Effector CD4-positive, alpha-beta T cell (primary cell): ENCODE measurements around the gene CDH16.
A peak's percentile ranks its signal among the peaks of the same experiment; 100 is the strongest.
"Not testable (repeated sequence)": the region's sequence is repeated elsewhere in the genome, so short reads cannot be mapped to it uniquely, and the experiment has no call there.

Experiments
- DNase-seq: peaks from one replicate; pipeline ENCODE4 v3.0.0-alpha.2; 2020

CDH16 gene

DNA sequence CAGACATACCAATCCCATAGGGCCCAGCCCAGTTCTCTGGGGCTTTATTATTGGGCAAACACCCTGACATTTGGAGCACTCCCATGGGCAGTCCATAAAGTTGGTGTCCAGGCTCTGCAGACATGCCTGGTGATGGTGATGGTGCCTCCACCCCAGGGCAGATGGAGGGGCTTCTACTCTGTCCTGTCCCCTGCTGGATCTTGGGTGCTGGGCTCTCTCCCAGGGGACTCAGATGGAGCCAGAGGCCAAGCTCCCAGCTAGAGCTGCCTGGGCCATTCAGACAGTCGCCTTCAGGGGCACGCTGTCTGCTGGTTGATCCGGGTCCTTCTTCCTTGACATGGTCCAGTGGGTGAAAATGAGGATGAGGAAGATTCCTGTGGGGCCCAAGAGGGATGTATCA lies 10.6 kb downstream of the CDH16 start:
- no peak for DNase-seq

DNA sequence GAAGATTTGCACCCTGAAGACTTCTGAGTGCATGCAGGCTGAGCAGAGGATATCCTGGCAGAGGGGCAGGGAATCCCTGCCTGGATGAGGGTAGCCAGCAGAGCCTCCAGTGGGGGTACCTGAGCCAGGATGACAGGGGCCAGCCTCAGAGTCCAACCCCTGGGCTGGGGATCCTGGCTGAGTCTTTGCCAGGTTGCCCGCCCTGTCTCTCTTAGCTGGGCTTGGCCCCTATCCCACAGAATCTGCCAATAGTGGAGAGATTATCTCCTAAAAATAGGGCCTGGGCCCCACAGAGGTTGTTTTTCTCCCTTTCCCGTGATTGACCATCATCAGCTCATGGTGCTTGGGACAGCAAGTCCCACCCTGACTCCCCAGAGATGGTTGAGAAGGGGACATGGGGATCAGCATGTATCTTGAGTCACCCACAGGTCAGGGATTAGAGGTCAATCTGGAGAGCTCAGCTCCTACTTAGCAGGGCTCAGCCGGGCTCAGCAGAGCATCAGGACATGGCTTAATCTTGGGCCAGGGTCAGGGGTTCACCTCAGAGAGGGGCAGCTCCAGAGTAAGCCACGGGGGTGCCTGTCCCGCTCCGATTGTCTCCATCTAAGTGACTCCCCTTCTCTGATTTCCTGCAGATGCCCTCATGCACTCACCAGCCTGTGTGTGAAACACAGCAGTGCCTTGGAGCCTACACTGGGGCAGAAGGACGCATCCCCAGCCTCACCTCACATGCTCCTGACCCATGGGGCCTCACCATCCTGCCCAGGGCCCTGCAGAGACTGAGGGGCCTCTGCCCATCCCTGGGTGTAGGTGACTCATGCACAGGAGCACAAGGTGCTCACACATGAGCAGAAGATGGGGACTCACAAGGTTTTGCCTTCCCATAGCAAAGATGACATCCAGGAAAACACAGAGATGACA lies 11.5 kb downstream of the CDH16 start:
- DNase-seq, result no peak

DNA sequence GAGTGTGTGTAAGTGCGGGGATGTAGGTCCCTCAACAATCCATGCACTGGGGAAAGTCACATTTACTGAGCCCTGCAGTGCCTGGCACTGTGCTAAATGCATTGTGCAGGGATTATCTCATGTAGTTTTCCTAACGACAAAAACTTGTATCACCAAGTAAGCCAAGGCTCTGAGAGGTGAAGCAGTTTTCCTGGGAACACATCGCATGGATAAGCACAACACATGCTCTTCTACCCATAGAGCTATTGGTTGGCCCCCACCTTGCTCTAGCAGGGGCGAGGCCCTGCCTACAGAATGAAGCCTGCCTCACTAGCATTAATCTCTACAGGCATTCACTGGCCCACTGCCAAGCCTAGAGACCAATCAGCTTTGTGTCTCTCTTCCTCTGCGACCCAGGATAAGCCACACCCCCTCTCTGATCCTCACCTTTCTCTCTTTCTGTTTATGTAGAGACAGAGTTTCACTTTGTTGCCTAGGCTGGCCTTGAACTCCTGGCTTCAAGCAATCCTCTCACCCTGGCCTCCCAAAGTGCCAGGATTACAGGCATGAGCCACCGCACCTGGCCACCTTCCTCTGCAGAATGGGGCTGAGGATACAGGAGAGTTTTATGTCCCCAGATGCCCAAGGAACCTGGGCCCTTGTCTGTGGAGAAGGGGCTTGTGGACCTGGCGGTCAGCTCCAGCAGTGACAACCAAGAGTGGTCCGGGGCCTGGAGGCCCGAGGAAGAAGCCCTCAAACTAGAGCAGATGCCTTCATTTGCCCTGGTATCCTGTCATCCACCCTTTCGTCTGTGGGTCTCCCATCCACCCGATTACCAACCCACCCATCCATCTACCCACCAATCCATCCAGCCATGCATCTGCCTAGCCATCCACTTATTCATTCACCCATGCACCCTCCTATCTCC lies 12.8 kb downstream of the CDH16 start:
- DNase-seq, result no peak

DNA sequence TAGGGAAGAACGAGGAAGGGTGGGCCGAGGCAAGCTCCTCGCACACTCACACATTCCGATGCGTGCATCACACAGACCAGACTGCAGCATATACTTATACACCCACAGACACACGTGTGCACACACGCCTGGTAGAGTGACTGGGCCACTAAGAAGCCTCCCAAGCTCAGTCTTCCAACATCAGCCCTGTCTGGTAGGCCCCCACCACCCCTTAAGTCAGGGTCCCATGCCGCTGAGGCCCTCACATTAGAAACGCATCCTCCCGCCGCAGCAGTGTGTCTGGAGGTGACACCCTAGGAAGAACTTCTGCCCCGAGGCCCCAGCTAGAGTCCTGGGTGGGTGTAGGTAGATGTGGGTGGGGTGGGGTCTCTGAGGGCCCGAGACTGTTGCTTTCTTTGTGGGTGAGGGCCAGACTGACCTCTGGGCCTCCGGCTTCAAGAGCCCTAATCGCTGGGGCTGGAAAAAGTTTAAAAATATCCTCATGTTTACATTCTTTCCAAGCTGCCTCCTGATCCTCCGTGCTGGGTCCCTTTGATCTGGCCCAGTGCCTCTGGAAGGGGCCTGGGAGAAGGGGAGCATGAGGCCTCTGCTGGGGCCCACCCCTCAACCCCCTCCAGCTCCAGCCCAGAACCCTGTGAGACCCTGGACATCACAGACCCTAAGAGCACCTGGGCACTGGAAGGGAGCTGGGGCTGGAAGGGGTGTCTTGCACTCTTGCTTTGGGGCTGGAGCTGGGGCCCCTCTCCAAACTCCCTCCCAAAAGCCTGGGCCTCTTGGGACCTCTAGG lies 13.6 kb downstream of the CDH16 start:
- no peak for DNase-seq

DNA sequence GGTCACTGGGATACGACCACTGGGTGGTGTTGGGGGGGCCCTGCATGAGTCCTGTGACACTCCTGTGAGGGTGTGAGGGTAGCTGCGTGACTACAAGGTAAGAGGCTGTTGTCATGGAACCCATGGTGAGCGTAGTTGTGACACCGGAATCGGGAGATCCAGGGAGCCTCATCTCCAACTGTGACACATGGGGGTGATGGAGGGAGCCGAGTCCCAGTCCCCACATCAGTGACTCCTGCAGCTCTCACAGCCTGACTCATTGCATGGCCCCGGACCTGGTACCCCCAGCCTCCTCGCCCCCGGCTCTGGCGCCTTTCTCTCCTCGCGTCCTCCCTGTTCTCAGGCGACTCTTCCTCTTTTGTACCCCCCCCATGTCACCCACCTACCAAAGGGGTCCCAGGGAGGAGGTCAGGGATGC lies 14.2 kb downstream of the CDH16 start:
- no peak for DNase-seq

DNA sequence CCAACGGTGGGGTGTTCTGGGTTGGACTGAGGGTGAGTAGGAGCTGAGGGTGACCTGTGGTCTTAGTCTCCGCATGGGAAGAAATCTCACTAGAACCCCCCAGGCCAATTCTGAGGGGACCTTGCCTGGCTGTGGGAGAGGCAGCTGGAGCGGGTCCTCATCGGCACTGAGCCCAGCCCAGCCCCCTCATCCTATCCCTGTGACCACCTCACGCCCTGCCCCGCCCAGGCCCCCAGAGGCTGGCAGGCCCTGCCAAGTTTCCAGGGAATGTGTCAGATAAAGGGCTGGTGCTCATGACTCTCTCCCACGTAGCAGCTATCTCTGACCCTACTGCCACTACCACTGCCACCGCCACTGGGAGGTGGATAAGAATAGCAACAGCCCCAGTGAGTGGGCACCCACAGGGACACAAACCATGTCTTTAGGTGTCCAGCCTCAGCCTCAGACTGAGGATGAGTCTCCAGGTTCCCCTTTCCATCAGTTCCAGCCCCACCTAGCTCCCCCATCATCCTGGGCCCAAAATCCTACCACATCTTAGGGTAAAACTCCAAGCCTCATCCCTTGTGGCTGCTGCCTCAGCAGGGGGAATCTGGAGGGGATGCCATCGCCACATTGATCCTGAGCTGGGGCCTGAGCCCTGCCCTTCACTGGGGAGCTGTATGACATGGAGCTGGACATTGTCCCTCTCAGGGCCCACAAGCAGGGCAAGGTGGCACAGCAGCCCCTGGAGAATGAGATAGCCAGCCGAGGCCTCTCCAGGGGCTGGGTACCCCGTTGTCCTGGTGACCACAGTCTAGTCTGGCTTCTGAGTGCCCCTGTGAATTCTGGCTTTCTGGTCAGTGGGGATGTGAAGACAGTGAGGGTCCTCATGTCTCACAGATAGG lies 14.9 kb downstream of the CDH16 start:
- no peak for DNase-seq

DNA sequence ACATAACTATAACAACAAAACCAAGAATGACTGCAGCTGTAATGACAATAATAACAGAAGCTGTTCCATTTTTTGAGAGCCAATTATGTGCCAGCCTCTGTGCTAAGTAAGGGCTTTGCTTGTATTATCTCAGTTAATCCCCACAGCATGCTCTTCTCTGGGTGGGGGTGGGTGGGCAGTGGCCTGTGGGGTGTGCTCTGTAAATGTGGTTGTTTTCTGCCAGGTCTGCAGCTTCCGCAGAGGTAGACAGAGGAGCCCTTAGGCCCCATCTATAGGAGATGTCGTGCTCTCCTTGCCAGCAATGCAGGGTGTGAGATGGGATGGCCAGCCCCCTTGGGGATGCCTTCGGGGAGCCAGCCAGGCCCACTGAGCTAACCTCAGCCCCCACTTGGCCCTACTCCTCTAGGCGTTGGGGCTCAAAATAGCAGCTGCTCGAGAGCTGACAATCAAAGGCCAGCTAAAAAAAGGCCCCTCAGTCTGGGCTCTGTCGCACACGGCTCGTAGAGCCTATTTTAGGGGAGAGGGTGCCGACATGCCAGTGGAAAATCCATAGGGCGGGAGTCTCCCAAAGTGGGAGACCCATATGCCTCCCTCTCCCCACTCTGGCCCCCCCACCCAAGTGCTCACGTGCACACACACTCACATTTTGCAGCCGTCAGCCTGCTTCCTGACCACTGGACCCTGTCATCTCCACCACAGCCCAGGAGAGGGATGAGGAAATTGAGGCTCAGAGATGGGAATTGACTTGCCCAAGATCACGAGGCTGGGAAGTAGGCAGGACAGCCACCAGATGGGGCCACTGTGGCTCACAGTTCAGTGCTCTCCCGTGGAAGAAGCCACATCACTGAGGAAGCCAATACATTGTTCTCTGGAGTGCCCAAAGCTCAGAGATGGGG lies 15.8 kb downstream of the CDH16 start:
- no peak for DNase-seq

DNA sequence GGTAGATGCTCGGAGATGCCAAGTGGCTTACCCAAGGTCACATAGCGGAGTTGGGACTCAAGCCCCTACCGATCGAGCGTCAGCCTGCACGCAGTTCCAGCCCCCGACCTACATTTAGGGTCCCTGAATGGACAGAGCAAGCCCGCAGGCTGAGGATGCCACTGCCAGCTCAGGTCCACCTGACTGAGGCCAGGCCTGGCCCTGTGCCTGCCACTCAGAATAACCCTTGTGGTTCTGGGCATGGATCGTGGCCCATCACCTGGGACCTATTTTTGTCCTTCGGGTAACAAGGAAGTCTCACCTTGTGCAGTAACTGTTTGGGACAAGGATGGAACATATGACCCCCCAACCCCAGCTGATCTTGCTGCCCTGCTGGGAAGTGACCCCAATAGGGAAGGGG lies 17.1 kb downstream of the CDH16 start:
- no peak for DNase-seq

DNA sequence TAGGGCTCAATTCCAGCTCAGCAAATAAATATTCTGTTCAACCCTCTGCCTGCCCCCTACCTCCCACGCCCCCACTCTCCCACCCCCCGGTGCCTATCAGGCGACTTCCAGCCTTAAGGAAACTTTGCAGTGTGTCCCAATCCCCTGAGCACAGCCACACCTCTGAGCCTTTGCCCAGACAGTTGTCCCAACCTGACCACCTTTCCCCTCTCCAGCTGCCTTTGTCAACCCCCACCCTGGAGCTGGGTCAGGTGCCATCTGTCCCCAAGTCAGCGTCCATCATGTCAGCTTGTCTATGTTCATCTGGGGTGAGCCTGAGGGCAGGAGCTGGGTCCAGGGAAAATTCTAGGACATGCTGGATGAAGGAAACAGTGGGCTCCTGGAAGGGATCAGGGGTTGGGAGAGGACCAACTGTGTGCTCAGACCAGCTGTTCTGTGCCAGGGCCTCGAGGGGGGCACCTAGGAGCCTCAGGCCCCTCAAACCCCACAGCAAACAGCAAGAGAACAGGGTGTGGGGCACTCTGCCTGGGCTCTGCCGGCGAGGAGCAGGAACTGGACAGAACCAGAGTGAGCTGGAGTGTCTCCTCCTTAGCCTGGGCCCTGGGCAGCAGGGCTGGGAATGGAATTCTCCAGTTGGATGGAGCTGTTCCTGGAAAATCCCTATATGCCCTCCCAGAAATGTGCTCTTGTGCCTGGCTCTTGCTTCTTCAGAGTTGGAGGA lies 17.8 kb downstream of the CDH16 start:
- no peak for DNase-seq

DNA sequence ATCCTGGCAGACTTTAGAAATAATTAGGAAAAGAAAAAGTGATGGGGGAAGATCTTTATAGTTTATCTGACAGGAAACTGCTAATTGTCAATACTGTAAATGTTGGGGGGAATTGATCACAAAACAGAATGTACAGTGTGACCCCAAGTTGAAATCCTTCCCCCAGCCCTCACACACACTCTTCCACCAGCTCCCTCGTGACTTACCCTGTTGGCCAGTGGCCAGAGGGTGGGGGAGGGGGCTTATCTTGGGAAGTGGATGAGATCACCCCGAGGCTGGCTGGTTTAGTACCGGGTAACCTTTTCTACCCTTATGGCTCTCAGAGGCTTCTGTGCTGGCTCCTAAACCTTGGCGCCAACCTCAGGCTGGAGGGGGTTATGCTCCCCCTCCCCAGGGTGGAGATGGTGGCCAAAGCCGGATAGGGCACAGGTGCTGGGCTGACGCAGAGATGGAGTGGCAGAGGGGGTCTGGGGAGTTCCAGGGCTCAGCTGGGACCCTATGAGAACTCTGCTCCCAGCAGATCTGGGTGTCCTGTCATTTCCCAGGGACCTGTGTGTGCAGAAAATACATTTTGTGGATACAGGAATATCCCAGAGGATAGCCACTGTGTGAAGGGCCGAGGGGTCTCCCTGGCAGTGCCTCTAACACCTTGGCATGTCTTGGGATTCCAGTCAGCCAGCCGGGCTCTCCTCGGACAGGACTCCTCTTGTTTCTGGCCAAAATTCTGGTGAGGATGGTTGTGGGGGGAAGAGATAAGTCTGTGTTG lies 18.6 kb downstream of the CDH16 start:
- no peak for DNase-seq

DNA sequence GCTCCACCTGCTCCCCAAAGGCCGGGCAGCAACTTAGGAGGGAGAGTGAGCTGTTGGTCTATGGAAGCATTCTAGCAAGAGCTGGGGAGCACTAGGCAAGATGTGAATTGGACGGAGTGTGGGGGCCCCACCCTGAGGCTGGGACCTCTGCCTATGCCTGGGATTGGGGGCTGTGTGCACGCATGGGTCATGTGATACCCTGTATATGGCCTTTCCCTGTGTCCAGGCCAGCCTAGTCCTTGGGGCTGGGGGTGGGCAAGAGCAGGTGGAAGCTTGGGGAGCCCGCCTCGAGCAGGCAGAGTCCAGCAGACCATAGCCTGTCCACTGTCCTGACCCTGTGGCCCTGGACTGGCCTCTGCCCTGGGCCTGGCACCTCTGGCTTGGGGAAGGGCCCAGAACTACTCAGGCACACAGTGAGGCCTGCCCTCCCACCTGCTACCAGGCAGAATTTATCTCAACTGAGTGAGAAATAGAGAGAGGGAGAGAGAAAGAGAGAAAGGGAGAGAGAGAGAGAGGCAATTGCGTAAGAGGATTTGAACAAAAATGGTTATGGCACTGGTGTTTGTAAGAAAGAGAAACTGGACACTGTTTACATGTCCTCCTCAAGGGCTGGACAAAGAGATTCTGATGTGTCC lies 19.3 kb downstream of the CDH16 start:
- no peak for DNase-seq

DNA sequence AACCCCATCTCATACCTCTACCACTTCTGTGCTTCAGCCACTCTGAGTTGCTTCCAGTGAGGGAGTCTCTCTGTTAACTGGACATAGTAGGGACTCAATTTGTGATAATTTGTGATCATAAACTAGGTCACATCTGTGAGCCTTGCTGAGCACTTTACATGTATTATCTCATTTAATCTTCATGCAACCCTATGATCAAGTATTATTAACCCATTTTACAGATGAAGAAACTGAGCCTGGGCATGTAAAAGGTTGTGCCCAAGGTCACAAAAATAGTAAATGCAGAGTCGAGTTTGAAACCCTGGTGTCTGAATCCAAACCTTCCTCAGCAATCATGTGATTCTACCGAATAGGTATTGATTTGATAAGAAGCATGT lies 19.8 kb downstream of the CDH16 start:
- no peak for DNase-seq

DNA sequence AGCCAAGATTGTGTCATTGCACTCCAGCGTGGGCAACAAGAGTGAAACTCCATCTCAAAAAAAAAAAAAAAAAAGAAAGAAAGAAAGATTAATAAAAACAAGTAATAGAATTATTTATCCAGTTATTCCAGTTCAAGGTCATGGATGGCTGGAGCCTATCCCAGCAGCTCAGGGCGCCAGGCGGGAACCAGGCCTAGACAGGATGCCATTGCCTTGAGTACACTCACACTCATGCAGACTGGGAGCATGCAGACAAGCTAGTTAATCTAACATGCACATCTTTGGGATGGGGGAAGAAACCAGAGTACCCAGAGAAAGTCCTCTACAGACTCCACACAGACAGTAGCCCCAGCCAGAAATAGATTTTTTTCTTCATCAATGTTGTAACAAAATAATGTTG lies 20.5 kb downstream of the CDH16 start:
- DNase-seq, result no peak

DNA sequence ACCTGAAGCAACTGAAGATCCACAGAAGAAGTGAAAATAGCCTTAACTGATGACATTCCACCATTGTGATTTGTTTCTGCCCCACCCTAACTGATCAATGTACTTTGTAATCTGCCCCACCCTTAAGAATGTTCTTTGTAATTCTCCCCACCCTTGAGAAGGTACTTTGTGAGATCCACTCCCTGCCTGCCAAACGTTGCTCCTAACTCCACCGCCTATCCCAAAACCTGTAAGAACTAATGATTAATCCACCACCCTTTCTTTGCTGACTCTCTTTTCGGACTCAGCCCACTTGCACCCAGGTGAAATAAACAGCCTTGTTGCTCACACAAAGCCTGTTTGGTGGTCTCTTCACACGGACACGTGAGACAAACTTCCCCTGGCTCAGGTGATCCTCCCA lies 22.0 kb downstream of the CDH16 start:
- not testable (repeated sequence) for DNase-seq

DNA sequence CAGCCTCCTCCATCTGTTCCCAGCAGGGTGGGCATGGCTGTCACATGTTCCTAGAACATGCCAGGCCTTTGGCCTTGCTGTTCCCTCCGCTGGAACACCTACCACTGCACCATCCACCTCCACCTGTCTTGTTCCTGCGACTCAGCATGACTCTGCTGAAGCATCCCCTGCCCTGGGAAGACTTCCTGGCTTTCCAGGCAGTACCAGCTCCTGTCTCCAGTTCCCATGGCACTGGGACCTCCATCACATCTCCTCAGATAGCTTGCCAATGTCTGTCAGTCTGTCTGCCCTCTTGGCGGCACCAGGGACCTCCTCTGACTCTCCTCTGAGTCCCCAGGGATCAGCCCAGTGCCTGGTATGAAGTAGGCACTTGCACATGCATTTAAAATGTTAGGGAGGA lies 22.7 kb downstream of the CDH16 start:
- DNase-seq, result no peak

DNA sequence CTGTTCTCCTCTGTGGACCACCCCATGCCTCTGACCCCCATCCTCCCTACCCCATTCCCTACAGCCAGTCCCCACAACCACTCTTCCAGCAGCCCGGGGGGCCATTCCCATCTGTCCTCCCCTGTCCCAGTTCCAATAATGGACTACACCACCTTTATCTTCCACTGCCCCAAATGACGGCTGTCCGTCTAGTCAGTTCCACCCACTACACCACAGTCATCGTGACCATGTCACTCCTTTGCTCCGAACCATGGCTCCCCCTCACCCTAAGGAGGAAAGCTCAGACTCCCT lies 23.1 kb downstream of the CDH16 start:
- DNase-seq, result no peak

DNA sequence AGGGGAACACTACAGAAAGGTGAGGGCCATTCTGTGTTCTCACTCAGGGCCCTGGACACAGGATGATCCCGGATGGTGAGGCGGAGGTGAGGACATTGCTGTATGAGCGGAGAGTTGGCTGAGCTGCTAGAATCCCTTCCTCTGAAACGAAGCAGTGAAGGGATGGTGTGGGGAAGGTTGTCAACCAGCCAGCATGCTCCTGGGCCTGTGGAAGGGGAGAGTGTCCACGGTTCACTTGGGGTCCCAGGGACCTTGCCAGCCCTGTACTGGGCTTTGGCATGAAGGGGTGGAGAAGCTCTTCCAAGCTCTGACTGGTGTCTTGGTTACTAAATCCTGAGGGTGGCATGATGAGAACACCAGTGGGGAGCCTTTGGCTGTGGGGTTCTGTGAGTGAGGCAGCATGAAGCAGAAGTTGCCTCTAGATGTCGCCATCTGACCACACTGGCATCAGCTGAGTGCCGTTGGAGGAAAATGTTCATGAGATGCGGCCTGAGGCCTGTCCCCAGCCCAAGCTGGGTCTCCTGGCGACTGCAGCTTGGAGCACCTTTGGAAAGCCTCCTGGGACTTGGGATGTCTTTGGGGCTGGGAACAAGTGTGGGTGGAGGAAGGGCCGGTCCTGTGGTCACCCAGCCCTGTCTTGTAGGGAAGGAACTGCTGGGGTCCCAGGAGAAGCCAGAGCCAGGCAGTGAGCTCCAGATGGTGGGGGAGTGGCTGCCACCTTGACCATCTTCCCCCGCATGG lies 23.6 kb downstream of the CDH16 start:
- DNase-seq, result peak; percentile 38

DNA sequence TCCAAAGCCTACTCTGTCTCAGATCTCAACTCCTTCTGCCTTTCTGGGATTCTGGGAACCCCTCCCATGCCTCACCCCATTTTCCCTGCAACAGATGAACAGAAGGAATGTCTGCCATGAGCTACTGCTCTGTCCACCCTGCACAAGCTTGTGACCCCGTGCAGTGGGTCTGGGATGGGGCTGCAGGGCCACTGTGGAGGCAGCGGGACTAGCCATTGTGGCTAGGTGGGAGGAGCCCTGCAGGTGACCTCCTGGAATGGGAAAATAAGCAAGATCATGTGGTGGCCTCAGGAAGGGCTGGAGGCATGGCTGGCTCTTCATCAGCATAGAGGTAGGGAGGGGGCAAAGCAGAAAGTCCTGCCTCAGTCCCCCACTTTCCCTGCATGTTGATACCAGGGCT lies 24.6 kb downstream of the CDH16 start:
- DNase-seq, result no peak
